H1 (cell line): ENCODE results near the gene RAP1GDS1.

Experiments used
- BACH1 ChIP-seq: IDR thresholded peaks from 2 replicates; pipeline ENCODE4 v1.6.1; 2012; ENCODE audit warnings: low read length, improper control_type of control experiment
- CBX5 ChIP-seq: fragments of 300-800, 300-1000 bp; sonication (generic); IDR thresholded peaks from 2 replicates; pipeline ENCODE4 v1.7.1; 2016; ENCODE audit warnings: antibody characterized with exemption, low read length, low read depth
- CEBPB ChIP-seq: IDR thresholded peaks from 2 replicates; pipeline ENCODE4 v1.6.1; 2012; ENCODE audit warnings: low read depth, low read length
- CHD1 ChIP-seq: IDR thresholded peaks from 2 replicates; pipeline ENCODE4 v1.6.1; 2012; ENCODE audit warnings: low read depth, low read length, improper control_type of control experiment
- CREB1 ChIP-seq: IDR thresholded peaks from 2 replicates; pipeline ENCODE4 v1.6.1; 2012; ENCODE audit warnings: inconsistent platforms
- CTCF ChIP-seq, 3 experiments: IDR thresholded peaks; 1 replicate in 2 of 3; 2 replicates in 1 of 3; pipeline versions ENCODE4 v1.5.1 to v1.6.1; 2011; ENCODE audit warnings: low read length in 3 of 3, mild to moderate bottlenecking in 3 of 3, inconsistent platforms in 2 of 3, low read depth in 1 of 3, moderate library complexity in 1 of 3; ENCODE audit not compliant: insufficient read depth in 1 of 3; ENCODE audit errors: control extremely low read depth in 1 of 3
- JUND ChIP-seq: IDR thresholded peaks from 2 replicates; pipeline ENCODE4 v1.6.1; 2011; ENCODE audit warnings: mild to moderate bottlenecking, improper control_type of control experiment, low read length
- NANOG ChIP-seq: IDR thresholded peaks from 2 replicates; pipeline ENCODE4 v1.6.1; 2011; ENCODE audit warnings: low read length, low read depth, mild to moderate bottlenecking, inconsistent platforms; ENCODE audit not compliant: insufficient read depth, poor library complexity, severe bottlenecking
- POLR2A ChIP-seq, 2 experiments: IDR thresholded peaks; 1 replicate in 1 of 2; 2 replicates in 1 of 2; pipeline ENCODE4 v1.6.1; 2011; ENCODE audit warnings: low read depth in 2 of 2, low read length in 2 of 2, mild to moderate bottlenecking in 2 of 2; ENCODE audit errors: control extremely low read depth in 1 of 2
- POLR2AphosphoS5 ChIP-seq: IDR thresholded peaks from 2 replicates; pipeline ENCODE4 v1.6.1; 2011; ENCODE audit warnings: low read depth, low read length
- SIN3A ChIP-seq, 2 experiments: IDR thresholded peaks in 1 of 2; conservative IDR thresholded peaks in 1 of 2; 2 replicates each; pipeline ENCODE4 v1.6.1; 2011 to 2012; ENCODE audit warnings: low read length in 2 of 2, improper control_type of control experiment in 1 of 2, low read depth in 1 of 2, mild to moderate bottlenecking in 1 of 2
- SIRT6 ChIP-seq: IDR thresholded peaks from one replicate; pipeline ENCODE4 v1.7.1; 2012; ENCODE audit warnings: low read length, inconsistent platforms
- TAF1 ChIP-seq: IDR thresholded peaks from 2 replicates; pipeline ENCODE4 v1.6.1; 2011; ENCODE audit warnings: mild to moderate bottlenecking, low read depth, low read length
- USF2 ChIP-seq: IDR thresholded peaks from 2 replicates; pipeline ENCODE4 v1.6.1; 2011; ENCODE audit warnings: low read length, improper control_type of control experiment

GRCh38 chr4:98416844-98417243, 155.7 kb downstream of the RAP1GDS1 start:
- TF ChIP-seq CTCF (IDR thresholded peaks at IDR 0.05; ENCODE audit: control extremely low read depth in 1 of 3, insufficient read depth in 1 of 3, low read depth in 1 of 3, low read length in 3 of 3) (no peak), CHD1 (no peak), POLR2A (IDR thresholded peaks at IDR 0.05; ENCODE audit: control extremely low read depth in 1 of 2, low read depth in 2 of 2, low read length in 2 of 2) (no peak), SIN3A (conservative IDR thresholded peaks at IDR 0.05 in 1 of 2, IDR thresholded peaks at IDR 0.05 in 1 of 2; ENCODE audit: low read depth in 1 of 2, low read length in 2 of 2) (no peak), POLR2AphosphoS5 (no peak), JUND (no peak), USF2 (no peak), CEBPB (no peak), CREB1 (no peak), NANOG (no peak), SIRT6 (no peak), CBX5 (no peak), TAF1 (no peak), BACH1 (no peak)
